UCSD-AML1 (cell line): ENCODE data around the gene SNX6.
"Not testable (repeated sequence)": the region's sequence is repeated elsewhere in the genome, so short reads cannot be mapped to it uniquely, and the experiment has no call there.

Source experiments
- DNase-seq: peaks from one replicate; lab custom pipeline; 2025; ENCODE audit not compliant: unreplicated experiment; lab: John Stamatoyannopoulos, UW

SNX6 gene

DNA sequence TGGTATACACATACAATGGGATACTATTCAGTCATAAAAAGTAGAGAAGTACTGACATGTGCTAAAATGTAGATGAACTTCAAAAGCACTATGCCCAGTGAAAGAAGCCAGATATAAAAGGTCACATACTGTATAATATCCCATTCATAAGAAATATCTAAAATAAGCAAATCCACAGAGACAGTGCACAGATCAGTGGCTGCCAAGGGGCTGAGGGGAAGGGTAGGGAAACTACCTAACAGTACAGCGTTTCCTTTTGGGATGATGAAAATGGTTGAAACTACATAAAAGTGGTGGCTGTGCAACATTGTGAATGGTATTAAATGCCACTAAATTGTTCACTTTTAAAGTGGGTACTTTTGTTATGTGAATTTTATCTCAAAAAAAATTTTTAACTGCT, 102.4 kb downstream of the SNX6 start:
- no peak for DNase-seq

DNA sequence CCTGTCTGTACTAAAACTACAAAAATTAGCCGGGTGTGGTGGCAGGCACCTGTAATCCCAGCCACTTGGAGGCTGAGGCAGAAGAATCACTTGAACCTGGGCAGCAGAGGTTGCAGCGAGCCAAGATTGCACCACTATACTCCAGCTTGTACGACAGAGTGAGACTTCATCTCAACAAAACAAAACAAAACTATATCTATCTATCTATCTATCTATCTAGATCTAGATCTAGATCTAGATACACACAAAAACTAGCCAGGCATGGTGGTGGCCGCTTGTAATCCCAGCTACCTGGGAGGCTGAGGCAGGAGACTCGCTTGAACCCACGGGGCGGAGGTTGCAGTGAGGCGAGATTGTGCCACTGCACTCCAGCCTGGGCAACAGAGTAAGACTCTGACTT, 105.7 kb downstream of the SNX6 start:
- DNase-seq, result not testable (repeated sequence)

DNA sequence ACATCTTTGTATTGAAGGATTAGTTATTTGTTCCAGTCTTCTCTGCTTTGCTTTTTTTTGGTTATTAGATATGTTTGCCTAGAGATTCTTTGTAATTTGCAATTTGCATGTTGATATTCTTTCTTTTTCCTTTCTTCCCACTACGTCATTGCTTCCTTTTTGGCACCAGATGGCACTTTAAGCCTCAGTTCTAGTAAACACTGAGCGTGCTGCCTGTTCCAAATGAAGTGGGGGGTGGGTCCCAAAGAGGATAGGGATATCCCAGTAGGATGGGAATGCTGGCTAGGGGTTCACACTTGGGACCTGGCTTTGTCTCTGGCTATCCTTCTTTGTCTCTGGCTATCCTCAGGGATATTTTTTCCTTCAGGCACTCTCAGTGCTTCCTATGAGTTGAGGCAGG, 107.5 kb downstream of the SNX6 start:
- no peak for DNase-seq

DNA sequence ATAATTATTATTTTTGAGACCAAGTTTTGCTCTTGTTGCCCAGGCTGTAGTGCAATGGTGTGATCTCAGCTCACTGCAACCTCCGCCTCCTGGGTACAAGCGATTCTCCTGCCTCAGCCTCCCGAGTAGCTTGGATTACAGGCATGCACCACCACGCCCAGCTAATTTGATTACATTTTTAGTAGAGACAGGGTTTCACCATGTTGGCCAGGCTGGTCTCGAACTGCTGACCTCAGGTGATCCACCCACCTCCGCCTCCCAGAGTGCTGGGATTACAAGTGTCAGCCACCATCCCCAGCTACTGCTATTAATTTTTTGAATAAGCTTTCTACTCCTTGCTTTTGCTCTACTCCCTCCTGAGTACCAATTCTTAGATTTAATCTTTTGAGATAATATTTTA, 108.9 kb downstream of the SNX6 start:
- not testable (repeated sequence) for DNase-seq

DNA sequence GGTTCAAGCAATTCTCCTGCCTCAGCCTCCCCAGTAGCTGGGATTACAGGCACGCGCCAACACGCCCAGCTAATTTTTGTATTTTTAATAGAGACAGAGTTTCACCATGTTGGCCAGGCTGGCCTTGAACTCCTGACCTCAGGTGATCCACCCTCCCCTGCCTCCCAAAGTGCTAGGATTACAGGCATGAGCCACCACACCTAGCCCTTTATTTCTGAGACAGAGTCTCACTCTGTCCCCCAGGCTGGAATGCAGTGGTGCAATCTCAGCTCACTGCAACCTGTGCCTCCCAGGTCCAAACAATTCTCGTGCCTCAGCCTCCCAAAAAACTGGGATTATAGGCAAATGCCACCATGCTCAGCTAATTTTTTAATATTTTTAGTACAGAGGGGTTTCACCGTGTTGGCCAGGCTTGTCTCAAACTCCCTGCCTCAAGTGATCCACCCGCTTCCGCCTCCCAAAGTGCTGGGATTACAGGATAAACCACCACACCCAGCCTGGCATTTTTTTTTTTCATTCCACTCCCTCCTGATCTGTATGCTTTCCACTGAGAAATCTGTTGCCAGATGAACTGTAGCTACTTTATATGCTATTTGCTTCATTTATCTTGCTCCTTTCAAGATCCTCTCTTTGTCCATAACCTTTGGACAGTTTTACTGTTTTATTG, 109.5 kb downstream of the SNX6 start:
- not testable (repeated sequence) for DNase-seq
